Activated T-cell treated with anti-CD3 and anti-CD28 coated beads for 4 hours (primary cell): Measurements from ENCODE around the gene AANAT.
"Not testable (repeated sequence)": the region's sequence is repeated elsewhere in the genome, so short reads cannot be mapped to it uniquely, and the experiment has no call there.

Experiments used
- DNase-seq: peaks from one replicate; pipeline ENCODE4 v3.0.0-alpha.2; 2020

AANAT gene

DNA sequence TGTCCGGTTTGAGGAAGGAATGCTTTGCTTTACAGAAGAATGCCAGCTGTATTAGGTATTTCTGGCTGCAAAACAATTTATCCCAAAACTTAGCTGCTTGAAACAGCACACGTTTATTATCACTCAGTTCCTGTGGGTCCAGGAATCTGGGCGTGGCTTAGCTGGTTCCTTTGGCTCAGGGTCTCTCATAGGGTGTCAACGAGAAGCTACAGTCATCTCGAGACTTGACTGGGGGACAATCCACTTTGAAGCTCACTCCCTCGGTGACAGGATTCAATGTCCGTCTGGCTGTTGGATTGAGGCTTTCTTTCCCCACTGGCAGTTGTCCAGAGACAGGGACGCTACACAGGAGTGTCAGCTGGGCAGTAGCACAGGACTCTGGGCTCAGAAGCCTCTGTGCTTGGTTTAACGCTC is 43.4 kb downstream of the AANAT start:
- no peak for DNase-seq

DNA sequence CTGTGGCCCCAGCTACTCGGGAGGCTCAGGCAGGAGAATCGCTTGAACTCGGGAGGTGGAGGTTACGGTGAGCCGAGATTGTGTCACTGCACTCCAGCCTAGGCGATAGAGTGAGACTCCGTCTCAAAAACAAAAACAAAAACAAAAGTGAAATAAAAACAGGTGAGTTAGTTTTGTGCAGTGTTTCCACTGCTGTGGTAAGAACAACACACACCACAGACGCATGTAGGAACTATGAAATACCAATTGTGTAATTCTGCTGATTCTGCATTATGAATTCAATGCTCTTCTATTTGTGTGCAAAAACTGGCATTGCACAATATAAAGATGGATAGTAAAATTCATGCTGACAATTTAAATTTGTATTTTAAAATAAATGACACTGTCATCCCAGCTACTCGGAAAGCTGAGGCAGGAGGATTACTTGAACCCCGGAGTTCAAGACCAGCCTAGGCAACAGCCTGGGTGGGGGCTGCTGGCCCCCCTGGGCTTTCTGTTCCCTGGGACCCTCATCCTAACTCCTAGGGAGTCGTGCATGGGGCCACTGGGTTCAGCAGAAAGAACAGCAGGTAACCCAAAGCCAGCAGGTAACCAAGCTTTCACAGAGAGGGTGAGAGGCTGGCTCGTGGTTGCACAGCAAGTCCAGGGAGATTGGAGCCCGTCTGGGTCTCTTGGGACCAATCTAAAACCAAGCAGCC is 44.4 kb downstream of the AANAT start:
- no peak for DNase-seq

DNA sequence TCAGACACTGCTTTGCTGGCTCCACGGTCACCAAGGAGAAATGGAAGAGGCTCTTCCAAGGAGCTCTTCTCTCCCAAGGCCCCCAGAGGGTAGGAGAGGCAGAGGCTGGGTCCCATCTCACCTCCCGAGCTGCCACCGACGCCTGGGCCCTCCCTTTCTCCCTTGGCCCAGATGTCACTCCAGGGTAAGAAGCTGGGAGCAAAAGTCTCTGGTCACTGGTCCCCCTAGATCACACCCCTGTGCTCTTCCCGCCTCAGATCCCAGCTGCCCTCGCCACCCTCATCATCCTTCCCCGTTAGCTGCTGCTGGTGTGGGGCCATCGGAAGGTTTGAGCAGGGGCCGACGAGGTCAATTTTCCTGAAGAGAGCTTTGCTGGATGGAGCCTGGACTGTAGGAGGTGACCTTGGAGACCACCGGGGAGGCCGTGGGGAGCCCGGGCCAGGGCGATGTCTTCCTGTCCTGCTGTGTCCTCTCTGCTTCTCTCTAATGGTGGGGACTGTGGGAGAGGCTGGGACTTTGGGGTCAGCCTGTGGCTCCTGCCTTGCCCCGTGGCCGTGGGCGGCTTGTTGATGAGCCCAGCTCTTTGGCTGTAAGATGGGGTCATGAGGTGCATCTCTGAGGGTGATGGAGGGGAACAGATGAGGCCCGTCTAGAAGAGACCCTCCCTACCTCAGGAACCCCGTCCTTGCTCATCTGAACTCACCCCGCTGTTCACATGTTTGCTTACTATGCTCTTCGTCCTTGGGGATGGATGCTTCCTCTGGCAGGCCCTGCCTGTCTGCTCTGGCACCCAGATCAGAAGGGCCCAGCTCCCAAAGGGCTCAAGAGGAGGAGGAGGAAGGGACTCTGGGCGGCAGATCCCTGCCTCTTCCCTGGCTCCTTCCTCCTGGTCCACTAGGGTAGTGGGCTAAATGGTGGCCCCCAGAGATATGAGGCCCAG is 45.2 kb downstream of the AANAT start:
- no peak for DNase-seq

DNA sequence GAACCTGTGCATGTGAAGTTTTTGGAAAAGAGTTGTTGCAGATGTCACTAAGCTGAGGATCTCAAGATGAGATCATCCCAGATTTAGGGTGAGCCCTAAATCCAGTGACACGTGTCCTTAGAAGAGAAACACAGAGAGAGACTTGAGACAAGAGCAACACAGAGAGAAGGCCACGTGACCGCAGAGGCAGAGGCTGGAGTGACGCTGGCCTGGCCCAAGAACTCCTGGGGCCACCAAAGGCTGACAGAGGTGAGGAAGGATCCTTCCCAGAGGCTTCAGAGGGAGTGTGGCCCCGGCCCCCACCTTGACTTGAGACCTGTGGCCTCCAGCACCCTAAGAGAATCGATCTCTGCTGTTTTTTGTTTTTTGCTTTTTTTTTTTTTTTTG is 45.9 kb downstream of the AANAT start:
- no peak for DNase-seq

DNA sequence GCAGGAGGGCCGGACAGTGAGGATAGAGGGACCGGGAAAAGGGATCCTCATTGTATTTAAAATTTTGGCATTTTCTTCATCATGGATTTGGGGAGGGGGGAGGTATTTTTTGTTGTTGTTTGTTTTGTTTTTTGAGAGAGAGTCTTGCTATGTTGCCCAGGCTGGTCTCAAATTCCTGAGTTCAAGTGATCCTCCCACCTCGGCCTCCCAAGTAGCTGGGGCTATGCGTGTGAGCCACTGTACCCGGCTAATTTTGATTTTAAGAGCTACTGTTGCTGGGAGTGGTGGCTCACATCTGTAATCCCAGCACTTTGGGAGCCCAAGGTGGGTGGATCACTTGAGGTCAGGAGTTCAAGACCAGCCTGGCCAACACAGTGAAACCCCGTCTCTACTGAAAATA is 47.0 kb downstream of the AANAT start:
- DNase-seq = not testable (repeated sequence)

DNA sequence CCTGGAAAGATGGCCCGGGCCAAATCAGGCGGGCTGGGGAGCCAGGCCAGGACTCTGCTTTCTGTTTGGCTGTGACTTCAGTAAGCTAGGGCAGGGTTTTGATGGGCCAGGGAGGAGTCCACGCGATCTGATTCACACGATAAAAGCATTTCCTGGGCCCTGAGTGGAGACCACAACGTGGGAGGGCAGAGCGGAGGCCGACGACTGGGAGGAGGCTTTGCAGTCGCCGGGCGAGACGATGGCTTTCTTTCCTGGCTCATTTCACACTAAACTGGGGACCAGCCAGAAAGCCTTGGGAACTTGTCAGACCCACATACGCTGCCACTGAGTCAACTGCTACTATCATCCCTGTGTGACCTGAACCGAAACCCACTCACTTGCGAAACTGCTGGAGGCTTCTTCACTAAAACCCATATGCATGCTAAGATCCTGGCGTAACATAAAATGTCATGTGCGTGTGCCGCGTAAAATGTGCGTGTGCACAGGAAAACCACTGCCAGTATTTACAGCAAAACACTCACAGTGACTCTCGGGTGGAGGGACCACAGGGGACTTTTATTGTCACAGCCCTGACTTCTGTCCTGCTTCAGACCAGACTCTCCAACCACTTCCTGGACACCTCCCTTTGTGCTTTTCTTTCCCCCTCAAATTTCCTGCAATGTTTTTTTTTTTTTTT is 48.0 kb downstream of the AANAT start:
- DNase-seq = peak; percentile 55

- DNase-seq = no peak
Observed at GRCh38 chr17:76517638-76518038, 50.2 kb downstream of the AANAT start.

DNA sequence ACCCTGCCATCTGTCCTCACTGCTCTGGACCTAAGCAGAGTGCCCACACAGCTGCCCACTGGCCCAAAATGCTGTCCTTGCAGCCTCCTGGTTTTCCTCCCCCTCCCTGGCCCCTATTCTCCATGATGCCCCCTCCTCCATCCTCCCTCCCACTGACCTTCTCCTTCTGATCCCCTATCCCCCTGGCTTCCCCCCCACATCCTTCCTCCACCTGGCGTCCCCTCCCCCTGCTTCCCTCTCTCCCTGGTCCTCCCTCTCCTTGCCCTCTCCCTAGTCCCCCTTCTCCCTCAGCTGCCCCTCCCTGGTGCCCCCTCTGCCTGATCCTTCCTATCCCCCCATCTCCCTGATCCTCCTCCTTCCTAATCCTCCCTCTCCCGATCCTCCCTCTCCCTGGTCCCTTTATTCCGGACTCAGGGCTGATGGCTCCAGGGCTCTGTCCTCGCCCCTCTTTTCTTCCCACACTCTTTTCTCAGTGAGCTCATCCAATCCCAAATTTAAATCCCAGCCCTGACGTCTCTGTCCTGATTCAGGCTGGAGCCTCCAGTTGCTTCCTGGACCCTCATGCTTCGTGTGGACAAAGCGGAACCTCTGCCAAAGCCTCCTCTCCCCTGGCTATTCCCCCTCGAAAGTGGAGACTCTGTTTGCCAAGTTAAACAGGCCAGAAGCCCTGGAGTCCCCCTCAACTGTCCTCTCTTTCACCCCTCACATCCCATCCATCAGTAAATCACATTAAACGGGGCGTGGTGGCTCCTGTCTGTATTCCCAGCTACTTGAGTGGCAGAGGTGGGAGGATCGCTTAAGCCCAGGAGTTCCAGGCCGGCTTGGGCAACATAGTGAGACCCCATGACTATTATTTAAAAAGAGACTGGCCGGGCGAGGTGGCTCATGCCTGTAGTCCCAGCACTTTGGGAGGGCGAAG is 51.9 kb downstream of the AANAT start:
- DNase-seq = no peak
